H1 (cell line): ENCODE measurements around the gene RALGAPA1. TPM values are rescaled to one million over a fixed set of nuclear protein-coding genes. Genes with fewer than 3 reads are reported as not detected.

ENCODE experiments used
- CTCF ChIA-PET: fragments of 300-600 bp; sonication (Branson Sonifier 250); formaldehyde crosslinking; loops from one replicate; lab custom pipeline; 2021; ENCODE audit not compliant: partially characterized antibody; lab: Charles Lee
- POLR2A ChIA-PET: fragments of 300-600 bp; sonication (Branson Sonifier 250); formaldehyde crosslinking; loops from one replicate; lab custom pipeline; 2021; ENCODE audit warnings: inconsistent platforms; ENCODE audit not compliant: partially characterized antibody; lab: Charles Lee
- DNase-seq, 2 experiments: peaks; one replicate each; pipeline versions ENCODE4 v3.0.0 to v3.0.0-alpha.2; 2010 to 2022; ENCODE audit warnings: low spot score in 2 of 2, low read depth in 1 of 2, mixed read lengths in 1 of 2
- FAIRE-seq: peaks from 2 replicates; lab custom pipeline; 2011; peaks lifted over from hg19 to GRCh38; lab: Jason Lieb, UNC
- H2AFZ ChIP-seq: 2 replicates; pipeline ENCODE4 v1.8.1; 2012; ENCODE audit warnings: low read length, inconsistent platforms
- H2AK5ac ChIP-seq: 2 replicates; pipeline ENCODE4 v1.6.1; 2013; ENCODE audit warnings: low read depth, low read length
- H2BK120ac ChIP-seq: replicated peaks from 2 replicates; pipeline ENCODE3; 2013; ENCODE audit warnings: low read depth, low read length, inconsistent platforms
- H2BK12ac ChIP-seq: 2 replicates; pipeline ENCODE4 v1.6.1; 2013; ENCODE audit warnings: low read depth, low read length
- H2BK15ac ChIP-seq: 2 replicates; pipeline ENCODE4 v1.6.1; 2013; ENCODE audit warnings: low read length
- H2BK20ac ChIP-seq: 2 replicates; pipeline ENCODE4 v1.6.1; 2013; ENCODE audit warnings: low read length
- H2BK5ac ChIP-seq: 2 replicates; pipeline ENCODE4 v1.6.1; 2013; ENCODE audit warnings: low read depth, low read length
- H3K14ac ChIP-seq: 2 replicates; pipeline ENCODE4 v1.6.1; 2013; ENCODE audit warnings: inconsistent platforms; ENCODE audit not compliant: insufficient read length
- H3K18ac ChIP-seq: 2 replicates; pipeline ENCODE4 v1.6.1; 2013; ENCODE audit warnings: low read length; ENCODE audit errors: extremely low read depth
- H3K23ac ChIP-seq: 2 replicates; pipeline ENCODE4 v1.6.1; 2013; ENCODE audit warnings: inconsistent platforms; ENCODE audit not compliant: insufficient read length
- H3K23me2 ChIP-seq: 2 replicates; pipeline ENCODE4 v1.6.1; 2013; ENCODE audit warnings: low read depth, low read length
- H3K27ac ChIP-seq: 2 replicates; pipeline ENCODE4 v1.6.1; 2011; ENCODE audit warnings: low read depth, low read length, inconsistent platforms
- H3K27me3 ChIP-seq, 4 experiments: replicated peaks in 1 of 4; 1 replicate in 1 of 4; 2 replicates in 3 of 4; pipeline versions ENCODE4 v1.6.1 to v1.8.1; 2011 to 2013; ENCODE audit warnings: low read length in 3 of 4, mild to moderate bottlenecking in 3 of 4, inconsistent platforms in 2 of 4, mixed read lengths in 2 of 4, moderate library complexity in 1 of 4; ENCODE audit not compliant: control insufficient read depth in 3 of 4, insufficient read depth in 3 of 4; ENCODE audit errors: extremely low read depth in 1 of 4
- H3K36me3 ChIP-seq, 4 experiments: 2 replicates each; pipeline versions ENCODE4 v1.6.1 to v1.8.1; 2011 to 2013; ENCODE audit warnings: mild to moderate bottlenecking in 4 of 4, low read length in 3 of 4, moderate library complexity in 2 of 4, control low read depth in 1 of 4, inconsistent platforms in 1 of 4; ENCODE audit not compliant: insufficient read depth in 4 of 4, control insufficient read depth in 2 of 4
- H3K4ac ChIP-seq: replicated peaks from 2 replicates; pipeline ENCODE3; 2013; ENCODE audit warnings: low read length, low read depth, mixed read lengths, inconsistent platforms; ENCODE audit not compliant: insufficient read length
- H3K4me1 ChIP-seq, 4 experiments: replicated peaks in 1 of 4; 1 replicate in 1 of 4; 2 replicates in 3 of 4; pipeline versions ENCODE4 v1.6.1 to v1.8.1; 2011 to 2013; ENCODE audit warnings: low read length in 3 of 4, inconsistent platforms in 2 of 4, mixed read lengths in 1 of 4; ENCODE audit not compliant: insufficient read depth in 4 of 4, control insufficient read depth in 3 of 4
- H3K4me2 ChIP-seq, 2 experiments: 2 replicates each; pipeline versions ENCODE4 v1.6.1 to v1.8.1; 2011 to 2013; ENCODE audit warnings: low read depth in 2 of 2, low read length in 2 of 2, control low read depth in 1 of 2, inconsistent platforms in 1 of 2, mild to moderate bottlenecking in 1 of 2; ENCODE audit not compliant: insufficient read depth in 1 of 2
- H3K4me3 ChIP-seq, 4 experiments: fragments of 200-600, 300-600 bp in 1 of 4; sonication (generic), shearing (Covaris generic), sonication (Bioruptor Twin) in 1 of 4; 2 replicates each; pipeline versions ENCODE4 v1.5.1 to v1.8.1; 2011 to 2016; ENCODE audit warnings: low read length in 4 of 4, low read depth in 3 of 4, control low read depth in 2 of 4, inconsistent platforms in 2 of 4, mild to moderate bottlenecking in 2 of 4, mixed read lengths in 1 of 4, moderate library complexity in 1 of 4; ENCODE audit not compliant: insufficient read depth in 2 of 4; ENCODE audit errors: extremely low read depth in 1 of 4
- H3K56ac ChIP-seq: replicated peaks from 2 replicates; pipeline ENCODE3; 2013; ENCODE audit warnings: low read depth, mild to moderate bottlenecking, mixed read lengths, low read length, inconsistent platforms; ENCODE audit not compliant: insufficient read length
- H3K79me1 ChIP-seq: 2 replicates; pipeline ENCODE4 v1.6.1; 2013; ENCODE audit warnings: low read depth, low read length, control low read depth
- H3K79me2 ChIP-seq, 2 experiments: 2 replicates each; pipeline versions ENCODE4 v1.6.1 to v1.8.1; 2012 to 2013; ENCODE audit warnings: low read length in 2 of 2, mild to moderate bottlenecking in 2 of 2, inconsistent platforms in 1 of 2; ENCODE audit not compliant: insufficient read depth in 2 of 2, control insufficient read depth in 1 of 2
- H3K9ac ChIP-seq, 4 experiments: replicated peaks in 1 of 4; 1 replicate in 1 of 4; 2 replicates in 3 of 4; pipeline versions ENCODE4 v1.6.1 to v1.8.1; 2011 to 2013; ENCODE audit warnings: low read depth in 3 of 4, low read length in 3 of 4, control low read depth in 2 of 4, mild to moderate bottlenecking in 2 of 4, moderate library complexity in 2 of 4, inconsistent platforms in 1 of 4; ENCODE audit errors: extremely low read depth in 1 of 4
- H3K9me3 ChIP-seq, 2 experiments: 2 replicates each; pipeline versions ENCODE4 v1.6.1 to v1.8.1; 2012 to 2013; ENCODE audit warnings: mild to moderate bottlenecking in 2 of 2, moderate library complexity in 2 of 2, control low read depth in 1 of 2, inconsistent platforms in 1 of 2, low read depth in 1 of 2, low read length in 1 of 2, mixed read lengths in 1 of 2; ENCODE audit not compliant: insufficient read depth in 2 of 2
- H4K20me1 ChIP-seq, 2 experiments: replicated peaks in 1 of 2; 2 replicates each; pipeline versions ENCODE3 to v1.8.1; 2011 to 2013; ENCODE audit warnings: inconsistent platforms in 2 of 2, low read length in 2 of 2, mild to moderate bottlenecking in 1 of 2; ENCODE audit not compliant: insufficient read depth in 2 of 2, control insufficient read depth in 1 of 2
- H4K5ac ChIP-seq: 2 replicates; pipeline ENCODE4 v1.6.1; 2013; ENCODE audit warnings: low read length, low read depth, mixed read lengths, inconsistent platforms; ENCODE audit not compliant: insufficient read length
- H4K8ac ChIP-seq: 2 replicates; pipeline ENCODE4 v1.8.0; 2013; ENCODE audit warnings: mild to moderate bottlenecking, moderate library complexity, low read length, inconsistent platforms; ENCODE audit not compliant: insufficient read depth; ENCODE audit errors: extremely low read depth
- H4K91ac ChIP-seq: replicated peaks from 2 replicates; pipeline ENCODE3; 2013; ENCODE audit warnings: low read length, mixed read lengths, inconsistent platforms; ENCODE audit not compliant: insufficient read length
- BRCA1 ChIP-seq: IDR thresholded peaks from 2 replicates; pipeline ENCODE4 v1.6.1; 2012; ENCODE audit warnings: low read depth, low read length, improper control_type of control experiment
- KDM4A ChIP-seq: IDR thresholded peaks from one replicate; pipeline ENCODE4 v1.7.1; 2012; ENCODE audit warnings: low read depth, mild to moderate bottlenecking, moderate library complexity, low read length, inconsistent platforms; ENCODE audit not compliant: severe bottlenecking
- POLR2AphosphoS5 ChIP-seq: IDR thresholded peaks from 2 replicates; pipeline ENCODE4 v1.6.1; 2011; ENCODE audit warnings: low read depth, low read length
- SRF ChIP-seq: IDR thresholded peaks from 2 replicates; pipeline ENCODE4 v1.6.1; 2011; ENCODE audit warnings: mild to moderate bottlenecking, low read depth, low read length, moderate library complexity
- WGBS, 2 experiments: shearing (Covaris generic) in 1 of 2; methylation state at CpG; one replicate each; pipeline versions ENCODE4 v1.1.6 to v1.1.7; 2013 to 2015; ENCODE audit warnings: low lambda C conversion rate in 2 of 2, mixed read lengths in 2 of 2, inconsistent platforms in 1 of 2, low coverage in 1 of 2, missing lambda C conversion rate in 1 of 2; ENCODE audit not compliant: insufficient replicate concordance in 2 of 2, insufficient coverage in 1 of 2, insufficient read length in 1 of 2; ENCODE audit errors: extremely low coverage in 1 of 2, missing lambda C conversion rate in 1 of 2; 5-methylcytosine and 5-hydroxymethylcytosine counted together
- polyA plus RNA-seq, 7 experiments: library from polyadenylated mRNA; depleted of rRNA in 3 of 7; stranded (reverse) in 5 of 7; unstranded in 2 of 7; fragments of >200 nt in 5 of 7; fragments of 200-250 nt in 2 of 7; gene quantifications; 1 replicate in 5 of 7; 2 replicates in 1 of 7; 4 replicates in 1 of 7; pipeline versions ENCODE4 v1.2.1 to v1.2.3, GENCODE V29; 2011 to 2013; ENCODE audit warnings: missing spikeins in 2 of 7, mixed read lengths in 2 of 7
- total RNA-seq: library from RNA; stranded (reverse); fragmentation: NEBNext Ultra II Directional; extraction: Animal tissue kit (Norgen Biotek cat#: 25700); gene quantifications from 2 replicates; pipeline ENCODE4 v1.2.1, GENCODE V29; 2021

RALGAPA1 gene
- total and polyA plus RNA-seq, 2 of the 8 experiments (the other 6 are each of a cell fraction or from before 2014, with no cell fraction given): 4.2 to 26.7 TPM

DNA sequence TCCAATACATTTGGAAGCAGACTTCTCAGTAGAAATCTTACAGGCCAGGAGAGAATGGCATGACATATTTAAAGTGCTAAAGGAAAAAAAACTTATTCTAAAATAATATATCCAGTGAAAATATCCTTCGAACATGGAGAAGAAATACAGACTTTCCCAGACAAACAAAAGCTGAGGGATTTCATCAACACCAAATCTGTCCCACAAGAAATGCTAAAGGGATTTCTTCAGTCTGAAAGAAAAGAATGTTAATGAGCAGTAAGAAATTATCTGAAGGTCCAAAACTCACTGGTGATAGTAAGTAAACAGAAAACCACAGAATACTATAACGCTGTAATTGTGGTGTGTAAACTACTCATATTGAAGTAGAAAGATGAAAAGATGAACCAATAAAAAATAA, 171.2 kb downstream of the RALGAPA1 start:
- Histone ChIP-seq H3K23me2 (no peaks in the 10 kb centered on the region), H3K4ac (no peak overlapping the region)
- CTCF ChIA-PET: no interaction called here

More for the DNA sequence above, 171.2 kb downstream of the RALGAPA1 start:
- DNase-seq: no peak
- Histone ChIP-seq H2AK5ac (no peak overlapping the region), H4K20me1 (no peaks in the 10 kb centered on the region), H2BK15ac (no peak overlapping the region), H4K91ac (no peak overlapping the region), H4K8ac (no peak overlapping the region), H3K27ac (no peak overlapping the region), H3K18ac (no peak overlapping the region), H2BK20ac (no peak overlapping the region), H4K5ac (no peak overlapping the region), H2BK5ac (no peak overlapping the region), H3K56ac (no peak overlapping the region)
- 84% methylated on average over 2 of the region's 2 CpGs; no CpG with 5 or more reads in 1 of the 2 experiments for WGBS, 2 experiments
- TF ChIP-seq BRCA1: no peak
- no peak for TF ChIP-seq KDM4A
- TF ChIP-seq POLR2AphosphoS5: no peak
- TF ChIP-seq SRF: no peak
- TF ChIP-seq, all 59 proteins: peak for 0
- no peak overlapping the region for H2BK120ac ChIP-seq
- no peaks in the 10 kb centered on the region for H3K27me3 ChIP-seq
- no peak overlapping the region for H3K4me3 ChIP-seq
- no peak overlapping the region for H3K9ac ChIP-seq
- no peak for FAIRE-seq
- no peak overlapping the region for H3K14ac ChIP-seq
- H3K23ac ChIP-seq: no peak overlapping the region
- no peaks in the 10 kb centered on the region for H3K9me3 ChIP-seq
- H3K36me3 ChIP-seq: no peaks in the 10 kb centered on the region; a peak in 1 of 8 replicates
- no peaks in the 10 kb centered on the region for H3K79me1 ChIP-seq
- H3K4me1 ChIP-seq: no peaks in the 10 kb centered on the region
- no peak overlapping the region for H3K4me2 ChIP-seq
- H3K79me2 ChIP-seq: no peaks in the 10 kb centered on the region
- POLR2A ChIA-PET: no interaction called here
- H2BK12ac ChIP-seq: no peak overlapping the region
- H2AFZ ChIP-seq: no peak overlapping the region
